Retinal pigment epithelial cell (primary cell): Measurements from ENCODE around the gene SHISAL1.

Experiments used
- DNase-seq: peaks from one replicate; pipeline ENCODE4 v3.0.0-alpha.2; 2010; ENCODE audit warnings: low read depth
- H3K4me3 ChIP-seq: 2 replicates; pipeline ENCODE4 v1.5.1; 2011; ENCODE audit warnings: mild to moderate bottlenecking, low read length, control low read depth, moderate library complexity
- TF ChIP-seq, protein P1 (sequence below): conservative IDR thresholded peaks from 2 replicates; pipeline ENCODE4 v1.5.1; 2011; ENCODE audit warnings: low read depth, low read length, control low read depth, inconsistent platforms

The SHISAL1 gene

DNA sequence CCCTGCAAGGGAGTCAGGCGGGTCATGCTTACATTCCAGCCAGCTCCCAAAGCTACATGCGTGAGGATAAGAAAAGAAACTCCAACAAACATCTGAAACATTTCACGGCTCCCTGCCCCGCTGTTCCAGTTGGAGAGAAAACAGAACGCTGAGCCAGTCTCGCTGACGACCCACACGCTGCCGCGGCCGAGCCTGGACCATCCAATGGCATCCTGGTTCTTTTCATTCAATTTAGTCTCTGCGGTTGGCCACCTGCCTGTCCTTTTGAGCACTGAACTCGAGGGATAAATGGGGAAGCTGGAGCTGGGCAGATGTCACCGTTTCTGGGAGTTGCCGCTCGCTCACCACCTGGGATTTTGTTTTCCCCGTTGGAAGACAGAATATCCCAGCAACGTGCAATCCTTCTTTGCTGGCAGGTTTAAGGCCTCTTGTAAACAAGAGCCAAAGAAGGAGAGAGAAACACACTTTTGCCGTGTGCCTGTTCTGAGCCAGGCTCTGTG lies 45.3 kb upstream of the SHISAL1 start:
- TF ChIP-seq, protein P1, sequence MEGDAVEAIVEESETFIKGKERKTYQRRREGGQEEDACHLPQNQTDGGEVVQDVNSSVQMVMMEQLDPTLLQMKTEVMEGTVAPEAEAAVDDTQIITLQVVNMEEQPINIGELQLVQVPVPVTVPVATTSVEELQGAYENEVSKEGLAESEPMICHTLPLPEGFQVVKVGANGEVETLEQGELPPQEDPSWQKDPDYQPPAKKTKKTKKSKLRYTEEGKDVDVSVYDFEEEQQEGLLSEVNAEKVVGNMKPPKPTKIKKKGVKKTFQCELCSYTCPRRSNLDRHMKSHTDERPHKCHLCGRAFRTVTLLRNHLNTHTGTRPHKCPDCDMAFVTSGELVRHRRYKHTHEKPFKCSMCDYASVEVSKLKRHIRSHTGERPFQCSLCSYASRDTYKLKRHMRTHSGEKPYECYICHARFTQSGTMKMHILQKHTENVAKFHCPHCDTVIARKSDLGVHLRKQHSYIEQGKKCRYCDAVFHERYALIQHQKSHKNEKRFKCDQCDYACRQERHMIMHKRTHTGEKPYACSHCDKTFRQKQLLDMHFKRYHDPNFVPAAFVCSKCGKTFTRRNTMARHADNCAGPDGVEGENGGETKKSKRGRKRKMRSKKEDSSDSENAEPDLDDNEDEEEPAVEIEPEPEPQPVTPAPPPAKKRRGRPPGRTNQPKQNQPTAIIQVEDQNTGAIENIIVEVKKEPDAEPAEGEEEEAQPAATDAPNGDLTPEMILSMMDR: no peak
- H3K4me3 ChIP-seq: no peak overlapping the region
- DNase-seq: no peak

DNA sequence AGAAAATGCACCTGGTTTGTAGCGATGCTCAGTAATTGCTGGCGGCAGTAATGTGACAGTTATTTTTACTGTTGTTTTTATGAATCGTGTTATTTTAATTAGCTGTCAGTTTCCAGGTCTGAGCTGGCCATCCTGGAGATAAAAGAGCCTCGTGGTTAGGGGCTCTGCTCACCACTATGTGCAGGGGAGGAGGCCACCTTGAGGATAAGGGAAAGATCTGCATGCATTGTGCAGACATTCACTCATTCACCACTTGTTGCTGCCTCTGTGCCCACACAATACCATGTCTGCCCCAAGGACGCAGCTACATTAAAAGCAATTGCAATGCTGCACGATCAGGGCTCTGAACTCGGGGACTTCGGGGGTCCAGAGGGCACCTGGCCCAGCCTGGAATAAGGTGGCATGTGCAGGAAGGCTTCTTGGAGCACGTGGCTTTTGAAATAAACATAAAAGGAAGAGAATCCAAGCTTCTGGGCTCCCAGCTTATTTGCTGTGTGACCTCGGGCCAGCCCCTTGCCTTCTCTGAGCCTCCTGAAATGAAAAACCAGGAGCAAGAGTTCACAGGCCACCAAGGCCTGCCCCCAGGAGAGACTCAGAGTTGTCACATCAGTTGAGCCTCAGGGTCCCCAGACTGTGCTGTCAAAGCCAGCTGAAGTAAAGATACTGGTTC lies 44.7 kb upstream of the SHISAL1 start:
- DNase-seq: no peak
- no peak overlapping the region for H3K4me3 ChIP-seq
- TF ChIP-seq, protein P1: no peak

DNA sequence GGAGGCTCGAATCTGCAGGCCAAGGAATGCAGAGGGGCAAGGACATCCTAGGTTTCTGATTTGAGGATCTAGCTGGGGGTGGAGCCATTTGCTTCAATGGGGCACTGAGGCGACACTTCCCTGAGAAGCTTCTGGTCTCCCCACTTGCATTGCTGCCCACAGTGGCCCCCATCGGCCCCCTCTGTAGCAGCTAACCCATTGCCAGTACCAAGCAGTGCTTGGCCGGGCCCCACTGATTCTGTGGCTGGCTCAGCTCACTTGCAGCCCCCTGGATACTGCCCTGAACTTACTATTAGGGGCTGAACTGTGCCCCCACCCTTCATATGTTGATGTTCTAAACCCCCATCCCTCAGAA lies 42.9 kb upstream of the SHISAL1 start:
- no peak for DNase-seq
- H3K4me3 ChIP-seq: no peak overlapping the region
- TF ChIP-seq, protein P1: no peak

DNA sequence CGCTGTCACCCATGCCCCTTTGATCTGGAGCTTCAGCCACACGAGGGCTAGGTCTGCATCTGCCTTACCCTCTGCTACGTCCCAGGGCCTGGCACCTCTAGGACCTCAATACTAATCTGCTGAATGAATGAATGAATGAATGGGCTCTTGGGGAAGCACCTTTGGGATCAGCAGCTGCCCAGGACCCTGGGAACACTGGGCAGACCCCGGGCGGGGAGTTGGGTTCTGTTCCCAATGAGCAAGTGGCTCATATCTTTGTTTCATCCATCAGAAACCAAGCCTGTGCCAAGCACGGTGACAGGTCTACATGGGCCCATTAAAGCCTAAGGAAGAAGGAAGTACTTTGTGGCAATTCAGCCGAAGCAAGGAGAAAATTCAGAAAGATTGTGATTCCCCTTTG lies 41.5 kb upstream of the SHISAL1 start:
- H3K4me3 ChIP-seq: no peak overlapping the region
- DNase-seq: no peak
- TF ChIP-seq, protein P1: no peak

DNA sequence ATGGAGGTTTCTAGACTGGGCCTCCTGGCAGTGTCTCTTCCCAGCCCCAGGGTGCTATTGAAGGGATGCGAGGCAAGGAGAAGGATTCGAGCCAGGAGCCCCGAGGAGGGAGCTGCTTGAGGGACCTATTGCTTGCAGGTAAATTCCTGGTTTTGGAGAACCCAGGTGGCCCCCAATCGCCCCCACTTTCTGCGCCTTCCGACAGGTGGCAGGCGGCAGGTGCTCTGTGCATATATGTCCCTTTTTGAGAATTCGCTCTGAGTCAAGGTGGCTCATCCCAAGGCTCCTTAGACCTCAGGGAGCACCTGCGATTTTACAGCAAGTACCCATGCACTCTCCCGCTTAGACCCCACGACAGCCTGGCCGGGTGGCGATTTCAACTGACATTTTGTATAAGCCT lies 40.3 kb upstream of the SHISAL1 start:
- TF ChIP-seq, protein P1: no peak
- DNase-seq: no peak
- H3K4me3 ChIP-seq: no peak overlapping the region

DNA sequence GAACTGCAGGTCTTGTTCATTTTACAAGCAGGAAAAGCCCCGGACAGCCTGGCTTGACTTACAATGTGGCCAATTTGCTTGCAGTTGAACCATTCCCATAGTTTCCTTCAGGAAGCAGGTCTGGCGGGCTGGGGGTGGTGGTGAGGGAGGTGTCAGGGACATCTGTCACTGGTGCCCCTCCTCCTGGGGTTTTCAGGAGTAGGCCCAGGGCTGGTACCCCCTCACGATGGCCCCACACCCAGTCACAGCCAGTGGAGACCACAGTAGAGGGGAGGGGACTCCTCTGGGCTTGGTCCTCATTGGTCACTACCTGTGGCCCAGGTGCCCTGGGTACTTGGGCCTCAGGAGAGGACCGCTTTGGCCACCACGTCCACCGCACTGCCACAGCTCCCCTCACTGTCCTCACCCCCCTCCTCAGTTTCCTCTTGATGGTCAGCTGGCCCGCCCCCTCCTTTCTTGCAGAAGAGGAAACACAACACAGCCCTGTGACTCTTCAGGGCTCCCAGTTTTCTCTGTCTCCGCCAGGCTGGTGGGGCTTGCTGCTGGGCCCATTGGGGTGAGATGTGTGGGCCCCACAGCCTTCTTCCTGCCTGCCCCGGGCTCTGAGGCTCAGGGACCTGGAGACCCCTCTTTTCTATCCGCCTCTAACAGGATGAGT lies 39.8 kb upstream of the SHISAL1 start:
- no peak overlapping the region for H3K4me3 ChIP-seq
- TF ChIP-seq, protein P1: no peak
- no peak for DNase-seq
